ENCODE results near the gene PPM1A.

Gene PPM1A

DNA sequence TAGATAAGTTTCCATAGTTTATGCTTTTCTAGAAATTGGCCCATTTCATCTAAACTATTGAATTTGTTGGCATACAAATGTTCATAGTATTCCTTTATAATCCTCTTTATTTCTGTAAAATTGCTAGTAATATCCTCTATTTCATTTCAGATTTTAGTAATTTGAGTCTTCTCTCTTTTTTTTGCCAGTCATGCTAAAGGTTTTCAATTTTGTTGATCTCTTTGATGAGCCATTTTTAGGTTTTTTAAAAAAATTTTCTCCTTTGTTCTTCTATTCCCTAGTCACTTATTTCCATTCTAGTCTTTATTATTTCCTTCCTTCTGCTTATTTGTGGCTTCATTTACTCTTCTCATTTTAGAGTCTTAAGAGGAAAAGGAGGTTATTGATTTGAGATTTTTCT, 19.4 kb upstream of the PPM1A start:
- no peak for DNase-seq

DNA sequence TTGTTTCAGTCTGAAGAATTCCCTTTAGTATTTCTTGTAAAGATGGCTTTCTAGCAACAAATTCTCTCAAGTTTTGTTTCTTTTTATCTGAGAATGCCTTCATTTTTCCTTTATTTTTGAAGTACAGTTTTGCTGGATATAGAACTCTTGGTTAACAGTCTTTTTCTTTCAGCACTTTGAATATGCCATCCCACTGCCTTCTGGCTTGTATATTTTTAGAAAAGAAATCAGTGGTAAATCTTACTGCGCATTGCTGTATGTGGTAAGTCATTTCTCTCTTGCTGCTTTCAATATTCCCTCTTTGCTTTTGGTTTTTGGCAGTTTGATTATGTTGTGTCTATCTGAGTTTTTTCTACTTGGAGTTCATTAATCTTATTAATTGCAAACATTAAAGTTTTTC, 16.8 kb upstream of the PPM1A start:
- DNase-seq, result no peak

DNA sequence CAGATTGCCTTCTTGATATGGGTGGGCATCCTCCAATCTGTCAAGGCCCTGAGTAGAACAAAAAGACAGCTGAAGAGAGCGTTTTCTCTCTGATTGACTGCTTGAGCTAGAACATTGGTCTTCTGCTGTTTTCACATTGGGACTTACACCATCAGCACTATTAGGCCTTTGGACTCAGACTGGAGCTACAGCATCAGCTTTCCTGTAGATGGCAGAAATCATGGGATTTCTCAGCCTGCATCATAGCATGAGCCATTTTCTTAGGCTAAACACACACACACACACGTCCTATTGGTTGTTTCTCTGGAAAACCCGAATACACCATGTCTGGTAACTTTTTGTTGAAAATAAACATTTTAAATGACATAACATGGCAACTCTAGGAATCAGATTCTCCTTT, 15.8 kb upstream of the PPM1A start:
- DNase-seq, result no peak

DNA sequence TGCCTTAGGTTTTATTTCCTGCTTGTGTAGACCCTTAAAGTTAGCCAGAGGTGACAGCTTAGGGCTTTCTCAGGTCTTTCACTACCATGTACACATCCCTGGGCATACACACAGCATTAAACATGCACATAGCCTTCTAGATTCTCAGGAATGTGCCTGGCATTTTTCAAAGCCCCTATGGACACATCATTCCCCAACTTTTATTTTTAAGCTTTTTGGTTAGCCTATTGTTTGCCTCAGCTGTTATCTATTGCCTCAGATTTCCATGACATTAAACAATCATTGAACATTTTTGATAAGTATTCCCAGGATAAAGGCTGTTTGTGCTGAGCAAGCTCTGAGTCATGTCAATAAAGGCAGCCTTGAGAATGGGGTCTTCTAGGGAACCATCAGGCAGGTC, 15.1 kb upstream of the PPM1A start:
- no peak for DNase-seq

DNA sequence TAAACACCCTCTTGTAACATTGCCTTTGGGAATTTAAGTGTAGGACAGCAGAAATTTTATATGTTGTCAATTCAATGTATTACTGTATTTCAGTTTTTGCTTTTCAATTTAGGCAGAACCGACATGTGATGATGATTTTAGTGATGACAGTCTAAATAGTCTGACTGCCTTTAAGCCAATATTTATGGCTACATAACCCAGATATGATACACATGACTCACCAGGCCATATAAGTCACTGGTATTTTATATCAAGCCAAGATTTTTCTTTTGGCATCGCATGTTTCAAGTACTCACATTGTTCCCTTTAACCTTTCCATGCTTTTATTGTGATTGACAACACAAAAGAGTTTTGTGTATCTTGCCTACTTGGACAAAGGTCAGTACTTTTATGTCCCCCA, 13.6 kb upstream of the PPM1A start:
- no peak for DNase-seq

DNA sequence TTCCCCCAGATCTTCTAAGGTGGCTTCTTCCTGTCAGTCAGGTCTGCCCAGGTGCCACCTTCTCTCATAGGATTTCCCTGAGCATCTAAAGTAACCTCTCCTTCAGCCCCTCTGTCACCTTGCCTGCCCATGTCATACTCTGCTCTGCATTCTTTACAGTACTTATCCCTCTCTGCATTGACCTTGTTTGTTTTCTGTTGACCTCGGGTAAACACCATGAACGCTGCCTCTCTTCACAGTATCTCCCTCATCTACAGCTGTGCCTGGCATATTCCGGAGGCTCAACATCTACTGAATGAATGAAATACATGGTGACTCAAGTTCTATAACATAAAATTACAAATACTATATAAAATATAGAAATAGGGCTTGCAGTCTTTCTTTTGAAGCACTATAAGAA, 10.1 kb upstream of the PPM1A start:
- no peak for DNase-seq

DNA sequence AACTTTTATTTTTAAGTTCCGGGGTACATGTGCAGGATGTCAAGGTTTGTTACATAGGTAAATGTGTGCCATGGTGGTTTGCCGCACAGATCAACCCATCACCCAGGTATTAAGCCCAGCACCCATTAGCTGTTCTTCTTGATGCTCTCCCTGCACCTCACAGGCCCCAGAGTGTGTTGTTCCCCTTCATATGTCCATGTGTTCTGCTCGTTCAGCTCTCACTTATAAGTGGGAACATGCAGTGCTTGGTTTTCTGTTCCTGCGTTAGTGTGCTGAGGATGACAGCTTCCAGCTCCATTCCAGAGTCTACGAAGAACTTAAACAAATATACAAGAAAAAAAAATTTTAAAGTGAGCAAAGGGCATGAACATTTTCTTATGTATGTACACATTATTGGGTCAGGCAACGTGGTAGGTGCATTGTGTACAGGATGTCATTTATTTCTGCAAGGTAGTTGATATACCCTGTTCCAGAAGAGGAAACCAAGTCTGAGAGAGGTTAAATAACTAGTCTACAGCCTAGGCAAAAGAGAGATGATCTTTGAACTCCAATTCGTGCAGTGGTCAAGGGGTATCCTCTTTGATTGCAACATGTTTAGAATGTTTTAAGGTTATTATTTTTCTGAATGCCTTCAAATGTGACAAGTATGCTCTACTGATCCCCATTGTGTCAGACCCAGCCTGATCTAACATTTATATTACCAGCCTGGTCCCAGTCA, 8.7 kb upstream of the PPM1A start:
- DNase-seq, result no peak

DNA sequence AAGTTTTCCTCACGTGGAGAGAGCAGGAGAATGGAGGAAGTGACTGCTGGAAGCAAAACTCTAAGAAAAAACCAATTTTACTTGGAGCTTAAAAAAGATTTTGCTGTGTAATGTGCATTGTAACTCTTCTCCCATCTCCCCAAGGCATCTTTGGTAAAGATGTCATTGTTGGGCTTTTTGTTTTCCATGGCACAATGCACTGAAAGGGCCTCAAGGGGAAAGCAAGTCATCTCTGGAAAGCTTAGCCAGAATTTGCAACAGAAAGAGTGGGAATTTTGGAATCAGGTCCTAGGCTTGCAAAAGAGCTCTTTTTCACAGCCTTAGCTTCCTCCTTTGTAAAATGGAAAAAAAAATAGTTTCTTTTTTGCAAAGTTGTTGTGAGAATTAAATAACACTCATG, 7.9 kb upstream of the PPM1A start:
- no peak for DNase-seq

DNA sequence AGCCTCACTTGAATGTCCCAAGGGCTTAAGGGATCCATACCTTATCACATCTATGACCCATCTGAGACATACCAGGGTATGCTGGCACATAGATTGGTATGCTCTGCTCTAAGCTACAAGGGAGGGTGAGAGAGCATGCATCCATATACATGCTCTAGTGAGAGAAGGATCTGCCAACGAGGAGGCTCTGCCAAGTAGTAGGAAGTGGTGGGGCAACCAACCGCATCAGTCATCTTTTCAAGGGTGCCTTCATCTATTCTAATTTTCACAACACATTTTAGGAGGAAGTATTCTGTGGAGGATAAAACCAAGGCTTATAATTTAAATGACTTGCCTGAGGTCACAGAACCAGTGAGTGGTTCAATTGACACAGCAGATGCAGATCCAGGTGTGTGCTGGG, 6.6 kb upstream of the PPM1A start:
- DNase-seq, result no peak

DNA sequence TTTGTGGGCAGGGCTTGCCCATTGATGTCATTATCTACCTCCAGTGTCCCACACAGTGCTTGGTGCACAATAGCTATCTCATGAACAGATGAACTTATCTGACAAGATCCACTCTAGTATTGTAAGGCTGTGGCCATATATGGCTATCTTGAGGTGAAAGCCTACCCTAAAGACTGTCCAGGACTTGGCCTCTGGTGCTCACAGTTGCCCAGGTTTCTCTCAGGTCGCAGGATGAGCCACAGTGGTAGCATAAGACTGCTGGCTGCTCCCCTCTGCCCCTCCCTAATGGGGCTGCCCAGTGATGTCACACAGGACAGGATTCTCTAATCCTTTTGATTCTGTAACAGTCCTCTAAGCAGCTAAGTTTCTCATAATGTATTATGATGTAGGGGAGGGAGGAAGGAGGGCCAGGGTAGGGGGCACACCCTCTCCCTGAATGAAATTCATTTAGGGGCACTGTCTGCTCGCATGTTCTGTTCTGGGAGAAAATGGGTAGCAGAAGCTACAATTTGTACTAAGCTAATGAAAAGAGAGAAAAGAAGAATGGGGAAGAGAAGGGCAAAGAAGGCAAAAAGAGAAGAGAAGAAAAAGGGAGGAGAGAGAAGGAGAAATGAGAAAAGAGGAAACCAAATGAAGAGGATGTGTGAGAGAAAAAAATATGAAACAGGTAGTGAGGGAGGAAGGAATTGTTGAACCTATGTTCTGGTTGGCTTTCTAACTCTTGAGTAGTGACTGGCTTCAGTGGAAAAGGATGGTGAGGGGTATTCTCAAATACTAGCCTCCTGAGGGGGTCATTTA, 3.4 kb upstream of the PPM1A start:
- no peak for DNase-seq

DNA sequence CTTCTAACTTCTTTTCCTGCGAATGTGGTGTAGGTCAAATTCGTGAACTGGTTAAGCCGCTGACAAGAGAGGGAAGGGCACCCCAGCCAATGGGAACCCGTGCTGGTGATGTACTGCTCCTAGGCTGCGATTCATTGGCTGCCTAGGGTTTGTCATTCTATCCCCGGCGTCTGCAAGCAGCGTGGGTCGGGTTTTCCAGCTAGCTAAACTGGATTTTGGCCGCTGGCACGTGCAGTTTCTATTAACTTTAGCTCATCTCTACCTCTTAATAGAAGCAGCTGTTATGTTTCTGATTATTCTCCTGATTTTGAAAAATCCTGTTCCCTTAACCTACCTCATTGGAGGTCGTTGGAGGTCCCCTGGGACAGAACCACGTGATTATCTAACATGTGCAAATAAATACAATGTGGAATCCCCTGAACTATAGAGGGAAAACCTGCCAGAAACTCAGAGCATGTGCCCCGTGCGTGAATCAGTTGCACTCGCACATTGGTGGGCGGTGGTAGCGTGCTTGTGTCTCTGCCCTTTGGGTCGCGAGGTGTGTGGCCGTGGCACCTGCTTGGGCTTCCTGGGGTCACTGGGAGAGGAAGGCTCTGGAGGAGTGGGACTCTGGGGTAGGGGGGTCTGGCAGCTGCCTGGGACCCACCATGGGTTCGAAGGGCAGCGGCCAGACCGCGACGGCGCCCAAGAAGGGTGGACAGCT, 876 bp upstream of the PPM1A start:
- DNase-seq, result peak; percentile 88

DNA sequence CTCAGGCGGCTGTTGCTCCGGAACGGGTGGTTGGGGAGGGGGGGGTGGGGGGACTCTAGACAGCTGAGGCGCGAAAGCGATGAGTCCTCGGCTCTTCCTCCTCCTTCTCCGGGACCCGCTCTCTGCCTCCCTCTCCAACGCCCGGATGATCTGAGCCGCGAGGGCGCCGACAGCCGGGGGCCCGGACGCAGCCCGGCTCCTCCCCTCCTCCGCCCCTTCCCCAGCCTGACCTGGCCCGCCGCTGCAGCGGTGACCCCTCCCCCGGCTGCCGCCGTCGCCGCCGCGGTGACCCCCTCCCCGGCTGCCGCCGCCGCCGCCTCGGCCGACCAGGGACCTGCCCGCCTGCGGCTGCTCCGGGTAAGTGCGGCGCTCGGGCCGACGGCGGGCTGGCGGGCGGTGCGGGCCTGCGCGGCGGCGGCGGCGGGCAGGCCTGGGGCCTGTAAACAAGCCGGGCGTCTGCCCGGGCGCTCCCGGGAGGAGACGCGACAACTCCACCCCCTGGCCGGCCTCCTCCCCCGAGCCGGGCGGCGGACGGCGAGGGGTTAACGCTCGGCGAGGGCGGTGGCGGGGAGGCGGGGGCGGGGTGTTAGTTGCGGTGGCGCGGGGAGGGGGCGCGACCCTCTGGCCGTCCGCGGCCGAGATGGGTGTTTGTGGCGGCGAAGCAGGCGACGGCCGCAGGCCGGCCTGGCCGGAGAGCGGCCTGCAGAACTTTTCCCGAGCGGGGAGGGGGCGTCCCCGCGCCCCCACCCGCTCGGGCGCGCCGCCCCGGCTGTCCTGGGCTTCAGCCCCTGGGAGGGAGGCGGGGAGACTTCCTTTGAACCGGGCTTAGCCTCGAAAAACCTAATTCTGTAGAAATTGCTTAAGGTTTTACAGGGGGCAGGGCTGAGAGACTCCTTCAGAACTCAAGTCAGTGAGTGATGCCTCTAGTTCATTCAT, 568 bp downstream of the PPM1A start:
- peak; percentile 84 for DNase-seq

DNA sequence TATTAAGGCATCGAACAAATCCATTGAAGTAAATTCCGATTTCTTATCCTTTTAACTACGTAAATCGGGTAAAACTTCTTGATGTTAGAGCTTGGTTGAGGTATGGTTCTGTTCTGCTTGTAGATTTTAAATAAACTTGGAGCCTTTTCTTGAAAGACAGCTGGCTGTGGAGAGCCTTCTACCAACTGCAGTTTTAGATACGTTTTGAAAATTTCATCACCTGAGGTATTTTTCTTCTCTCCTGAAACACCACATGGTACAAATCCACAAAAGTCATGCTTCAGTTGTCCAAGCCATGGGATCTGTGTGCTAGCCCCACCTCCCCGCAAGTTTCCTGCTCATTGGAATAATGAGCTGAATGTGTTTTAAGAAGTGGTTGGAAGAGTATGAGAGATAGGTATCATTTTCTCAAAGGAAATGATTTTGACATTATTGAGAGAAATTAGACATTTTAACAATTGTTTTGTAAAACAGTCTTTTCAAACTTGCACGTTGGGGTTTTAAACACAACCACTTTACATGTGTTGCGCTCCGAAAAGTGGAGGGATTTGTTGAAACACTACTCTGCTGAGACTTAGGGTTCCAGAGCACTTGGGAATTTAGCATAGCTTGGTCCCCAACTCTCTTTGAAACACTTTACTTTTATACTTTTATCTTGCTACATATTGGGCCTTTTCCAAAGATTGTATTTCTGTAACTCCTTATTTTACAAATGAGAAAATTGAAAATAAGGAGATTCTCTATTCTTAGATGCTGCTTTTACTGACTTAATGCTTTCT, 1.4 kb downstream of the PPM1A start:
- DNase-seq, result no peak

DNA sequence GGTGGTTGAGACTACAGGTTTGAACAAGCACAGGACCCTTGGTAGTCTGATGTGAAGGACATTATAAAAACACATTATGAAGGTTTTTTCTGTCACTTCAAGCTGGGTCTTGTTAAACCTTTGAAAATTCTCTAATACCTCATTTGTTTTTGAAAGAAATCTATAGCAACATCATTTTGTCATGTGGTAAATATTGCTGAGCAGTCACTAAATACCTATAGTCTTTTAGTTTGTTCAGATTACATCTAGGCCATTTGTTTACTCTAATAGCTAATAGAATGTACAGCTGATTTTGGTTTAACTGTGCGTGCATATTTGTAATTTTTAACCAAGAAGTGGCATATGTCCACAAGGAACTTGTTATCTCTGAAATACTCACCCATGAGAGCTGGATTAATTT, 2.9 kb downstream of the PPM1A start:
- DNase-seq, result no peak

DNA sequence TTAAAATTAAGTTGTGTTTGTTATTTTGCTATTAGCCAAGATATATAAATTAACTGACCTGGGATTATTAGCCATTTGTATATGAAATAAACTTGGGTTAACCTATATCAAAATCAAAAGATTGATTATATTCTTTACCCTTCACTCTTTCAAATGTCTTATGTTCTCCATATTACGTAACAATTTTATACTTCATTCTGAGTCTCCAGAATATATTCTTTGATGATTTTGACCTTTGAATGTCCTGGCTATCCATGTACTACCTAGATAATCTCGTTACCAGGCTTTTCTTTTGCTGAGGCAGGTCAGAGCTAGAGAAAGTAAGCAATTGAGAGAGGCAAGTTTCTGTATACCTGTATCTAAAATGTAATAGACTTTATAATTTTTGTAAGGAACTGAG, 3.6 kb downstream of the PPM1A start:
- DNase-seq, result no peak

DNA sequence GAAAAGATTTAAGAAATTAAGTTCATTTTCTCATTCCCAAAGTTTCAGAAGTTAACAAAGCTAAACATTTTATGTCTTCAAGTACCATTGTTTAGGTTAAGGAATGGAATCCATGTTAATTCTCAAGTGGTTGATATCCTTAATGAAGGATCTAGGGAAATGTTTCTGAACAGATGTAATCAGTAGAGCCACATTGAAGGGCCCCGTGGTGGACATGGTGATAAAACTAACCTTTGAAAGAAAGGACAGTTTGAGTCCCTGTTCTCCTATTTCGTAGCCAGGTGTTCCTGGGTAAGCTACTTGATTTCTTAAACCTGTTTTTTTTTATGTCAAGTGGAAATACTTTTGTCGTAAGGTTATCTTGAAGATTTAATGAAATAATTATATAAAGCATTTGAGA, 4.6 kb downstream of the PPM1A start:
- no peak for DNase-seq

DNA sequence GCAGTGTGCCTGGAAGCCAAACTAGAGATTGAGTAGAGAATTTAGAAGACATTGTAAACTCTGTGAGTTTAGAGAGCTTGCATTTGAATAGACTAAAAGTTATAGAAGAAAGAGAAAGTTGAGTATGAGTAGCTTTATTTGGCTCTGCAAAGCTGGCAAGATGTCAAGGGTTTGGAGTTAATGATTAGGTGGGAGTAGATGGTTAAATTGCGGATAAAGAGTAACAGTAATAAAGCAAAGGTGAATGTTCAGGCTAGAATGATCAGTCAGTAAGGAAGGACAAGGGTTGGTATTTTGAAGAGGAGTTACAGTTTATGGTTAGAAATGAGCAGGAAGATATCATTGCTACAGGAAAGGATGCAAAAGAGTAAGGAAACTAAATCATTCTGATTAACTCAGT, 5.2 kb downstream of the PPM1A start:
- no peak for DNase-seq

DNA sequence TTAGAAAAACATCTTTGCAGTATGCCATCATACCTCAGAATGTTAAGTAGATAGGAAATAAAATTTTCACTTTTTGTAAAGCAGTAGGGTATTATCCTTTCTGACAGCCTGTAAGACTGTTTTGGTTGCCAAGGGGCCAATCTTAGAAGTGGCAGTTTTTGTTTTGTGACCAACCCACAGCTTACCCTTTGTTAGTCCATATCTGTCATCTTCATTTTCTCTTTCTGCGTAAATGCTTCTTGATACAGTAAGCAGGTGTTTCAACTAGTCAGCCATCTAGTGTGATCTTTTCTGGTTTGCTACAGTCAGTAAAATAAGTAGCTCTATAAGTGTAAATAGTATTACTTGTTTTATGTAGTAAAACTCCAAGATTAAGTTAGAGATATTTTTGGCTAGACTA, 8.8 kb downstream of the PPM1A start:
- DNase-seq, result no peak

DNA sequence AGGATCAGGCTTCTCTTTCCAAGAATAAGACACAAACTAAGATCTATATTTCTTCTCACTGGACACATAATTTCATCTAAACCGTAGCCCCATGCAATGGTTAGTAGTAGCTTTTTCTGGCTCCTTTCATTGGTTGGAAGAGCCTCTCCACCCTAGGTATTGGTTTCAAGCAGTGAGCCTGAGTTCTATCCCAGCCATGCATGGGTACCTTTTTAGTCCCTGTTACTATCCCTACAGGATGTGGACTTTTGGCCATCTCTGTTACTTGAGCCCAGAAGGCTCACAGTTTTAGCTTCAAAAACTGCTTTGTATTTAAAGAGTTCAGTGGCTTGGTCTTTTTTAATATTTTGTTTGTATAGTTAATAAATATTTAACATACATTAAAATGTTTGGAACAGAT, 16.1 kb downstream of the PPM1A start:
- no peak for DNase-seq

DNA sequence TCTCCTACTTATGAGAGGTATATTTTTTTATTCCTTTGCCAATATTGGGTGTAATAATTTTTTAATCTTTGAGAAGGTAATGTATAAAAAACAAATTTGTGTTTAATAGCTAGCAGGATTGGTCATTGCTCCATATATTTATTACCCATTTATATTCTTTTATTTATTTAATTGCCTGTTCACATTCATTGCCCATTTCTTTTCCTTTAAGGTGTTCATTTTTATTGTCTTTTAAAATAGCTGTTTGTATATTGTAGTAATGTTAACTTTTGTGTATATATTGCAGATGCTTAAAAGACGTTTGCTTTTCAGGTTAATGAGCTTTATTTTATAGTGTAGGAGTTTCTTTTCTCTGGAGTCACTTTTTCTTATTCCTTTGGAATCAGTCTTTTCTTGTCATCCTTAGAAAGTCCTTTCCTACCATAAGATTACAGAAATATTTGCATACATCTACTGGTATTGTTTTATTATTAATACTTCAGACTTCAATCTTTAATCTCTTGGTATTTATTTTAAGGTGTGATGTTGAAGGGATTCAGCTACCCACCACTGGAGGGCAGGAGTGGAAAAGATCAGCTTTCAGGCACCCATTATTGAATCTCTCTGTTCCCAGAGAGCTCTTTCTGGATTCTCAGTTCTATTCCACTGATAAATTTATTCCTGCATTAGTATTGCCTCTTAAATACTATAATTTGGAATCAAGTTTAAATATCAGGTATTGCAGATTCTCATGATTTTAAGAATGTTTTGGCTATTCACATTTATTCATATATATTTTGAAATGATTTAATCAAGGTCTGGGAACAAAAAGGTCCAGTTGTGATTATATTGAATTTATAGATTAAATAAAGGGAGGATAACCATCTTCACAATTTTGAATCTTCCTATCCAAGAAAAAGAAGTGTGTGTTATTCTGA, 17.3 kb downstream of the PPM1A start:
- no peak for DNase-seq

DNA sequence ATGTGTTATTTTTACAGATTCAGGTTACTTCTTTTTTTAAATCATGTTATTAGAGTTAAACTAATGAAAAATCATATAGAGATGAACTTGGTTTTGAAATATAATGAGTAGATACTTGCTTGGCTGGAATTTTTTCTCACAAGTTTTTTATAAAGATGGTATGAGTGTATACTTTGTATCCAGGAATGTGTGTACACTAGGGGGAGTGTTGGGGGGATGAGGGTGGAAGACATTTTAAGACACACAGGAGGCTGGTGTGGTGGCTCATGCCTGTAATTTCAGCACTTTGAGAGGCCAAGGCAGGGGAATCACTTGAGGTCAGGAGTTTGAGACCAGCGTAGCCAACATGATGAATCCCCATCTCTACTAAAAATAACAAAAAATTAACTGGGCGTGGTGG, 23.2 kb downstream of the PPM1A start:
- no peak for DNase-seq
